HG02970 (cell line): ENCODE results near the gene ZNF562.

Experiments
- ATAC-seq: cut with Tn5 transposase; IDR thresholded peaks from one replicate; pipeline ENCODE4 v1.9.1; 2021; ENCODE audit warnings: mild to moderate bottlenecking, moderate library complexity, moderate number of reproducible peaks; ENCODE audit not compliant: unreplicated experiment, low FRiP score

ZNF562 gene

DNA sequence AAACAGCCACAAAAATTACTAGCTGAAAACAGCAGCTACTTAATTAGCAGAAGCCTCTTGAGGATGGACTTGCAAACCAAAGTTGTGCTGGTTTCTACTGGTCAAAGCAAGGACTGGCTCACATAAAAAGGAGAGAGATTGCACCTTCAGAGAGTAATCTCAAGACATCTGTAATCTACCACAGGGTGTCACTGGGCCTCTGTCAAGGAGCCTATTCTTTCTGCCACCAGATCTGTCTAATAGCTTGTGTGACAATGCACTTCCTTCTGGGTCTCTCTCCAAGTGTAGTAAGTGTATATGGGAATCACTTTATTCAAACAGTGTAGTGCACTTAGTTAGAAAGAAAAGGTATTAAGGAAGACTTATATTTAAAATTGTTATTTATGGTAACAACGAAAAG is 29.4 kb downstream of the ZNF562 start:
- no peak for ATAC-seq

DNA sequence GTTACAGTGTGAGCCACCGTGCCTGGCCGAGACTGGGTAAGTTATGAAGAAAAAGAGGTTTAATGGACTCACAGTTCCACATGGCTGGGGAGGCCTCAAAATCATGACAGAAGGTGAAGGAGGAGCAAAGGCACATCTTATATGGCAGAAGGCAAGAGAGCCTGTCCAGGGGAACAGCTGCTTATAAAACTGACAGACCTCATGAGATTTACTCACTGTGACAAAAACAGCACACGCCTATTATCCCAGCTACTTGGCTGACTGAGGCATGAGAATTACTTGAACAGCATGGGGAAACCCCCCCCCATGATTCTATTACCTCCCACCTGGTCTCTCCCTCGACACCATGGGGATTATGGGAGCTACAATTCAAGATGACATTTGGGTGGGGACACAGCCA is 30.4 kb downstream of the ZNF562 start:
- no peak for ATAC-seq

DNA sequence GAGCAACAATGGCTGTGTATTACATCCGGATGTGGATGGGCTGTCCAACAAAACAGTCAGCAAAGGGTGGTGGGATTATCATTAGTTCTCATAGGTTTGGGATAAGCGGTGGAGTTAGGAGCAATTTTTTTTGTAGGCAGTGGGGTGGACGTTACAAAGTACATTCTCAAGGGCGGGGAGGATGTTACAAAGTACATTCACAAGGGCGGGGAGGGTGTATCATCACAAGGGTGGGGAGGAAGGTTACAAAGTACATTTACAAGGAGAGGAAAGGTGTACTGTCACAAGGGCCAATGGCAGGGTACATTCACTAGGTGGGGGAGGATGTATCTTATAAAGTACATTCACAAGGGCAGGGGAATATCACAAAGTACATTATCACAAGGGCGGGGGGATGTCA is 33.1 kb downstream of the ZNF562 start:
- ATAC-seq, result no peak

DNA sequence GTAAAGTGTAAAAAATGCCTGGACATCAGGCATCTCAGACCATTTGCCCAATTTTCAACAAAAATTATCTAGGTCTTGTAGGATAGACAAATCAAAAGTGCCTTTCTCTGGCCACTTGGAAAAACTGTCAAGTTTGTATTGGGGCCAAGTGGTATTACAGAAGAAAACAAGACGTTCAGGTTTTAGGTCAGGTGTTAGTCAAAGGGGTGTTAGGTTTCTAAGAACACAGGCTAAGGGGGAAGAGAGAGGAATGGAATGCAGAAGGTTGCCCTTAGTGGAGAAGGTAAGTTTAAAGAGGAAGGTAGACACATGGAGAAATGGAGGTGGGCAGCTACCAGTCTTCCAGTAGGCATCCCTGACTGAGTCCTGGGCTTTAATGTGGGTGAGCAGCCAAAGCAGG is 33.9 kb downstream of the ZNF562 start:
- no peak for ATAC-seq

DNA sequence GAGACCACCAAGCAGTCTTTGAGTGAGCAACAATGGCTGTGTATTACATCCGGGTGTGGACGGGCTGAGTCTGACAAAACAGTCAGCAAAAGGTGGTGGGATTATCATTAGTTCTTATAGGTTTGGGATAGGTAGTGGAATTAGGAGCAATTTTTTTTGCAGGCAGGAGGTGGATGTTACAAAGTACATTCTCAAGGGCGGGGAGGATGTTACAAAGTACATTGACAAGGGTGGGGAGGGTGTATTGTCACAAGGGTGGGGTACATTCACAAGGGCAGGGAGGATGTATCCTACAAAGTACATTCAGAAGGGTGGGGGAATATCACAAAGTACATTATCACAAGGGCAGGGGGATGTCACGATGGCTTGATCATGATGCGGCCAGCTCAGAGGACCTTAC is 38.9 kb downstream of the ZNF562 start:
- no peak for ATAC-seq

DNA sequence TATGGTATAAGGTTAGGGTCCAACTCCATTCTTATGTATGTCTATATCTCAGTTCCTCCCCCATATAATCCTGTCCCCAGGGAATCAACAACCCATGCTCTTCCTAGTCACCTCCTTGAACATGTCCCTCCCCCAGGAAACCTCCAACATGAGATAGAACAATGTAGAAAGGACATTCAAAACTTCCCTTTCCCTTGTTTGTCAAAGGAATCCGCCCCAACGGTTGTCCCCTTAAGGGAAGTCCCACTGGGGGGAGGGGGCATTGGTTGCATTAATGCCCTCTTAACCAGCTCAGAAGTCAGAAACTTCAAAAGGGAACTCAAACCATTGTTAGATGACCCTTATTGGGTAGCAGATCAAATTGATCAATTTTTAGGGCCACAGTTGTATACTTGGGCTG is 47.0 kb downstream of the ZNF562 start:
- ATAC-seq, result no peak

DNA sequence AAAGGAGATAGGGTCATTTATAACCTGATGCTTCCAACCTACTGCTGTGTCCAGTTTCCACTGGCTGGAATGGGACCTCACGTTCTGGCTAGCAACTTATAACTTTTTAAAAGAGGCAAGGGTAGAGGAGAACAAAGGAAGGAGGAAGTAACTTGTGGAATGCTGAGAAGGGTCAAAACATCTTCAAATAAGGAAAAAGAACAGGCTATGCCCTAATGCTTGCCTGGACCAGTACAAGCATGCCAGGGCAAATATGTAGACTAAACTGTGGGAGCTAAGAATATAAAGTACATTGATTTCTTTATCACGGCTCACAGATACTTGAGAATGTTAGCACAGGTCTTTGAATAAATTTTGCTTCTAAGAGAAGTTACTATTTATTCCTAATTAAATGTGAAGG is 52.4 kb downstream of the ZNF562 start:
- no peak for ATAC-seq

DNA sequence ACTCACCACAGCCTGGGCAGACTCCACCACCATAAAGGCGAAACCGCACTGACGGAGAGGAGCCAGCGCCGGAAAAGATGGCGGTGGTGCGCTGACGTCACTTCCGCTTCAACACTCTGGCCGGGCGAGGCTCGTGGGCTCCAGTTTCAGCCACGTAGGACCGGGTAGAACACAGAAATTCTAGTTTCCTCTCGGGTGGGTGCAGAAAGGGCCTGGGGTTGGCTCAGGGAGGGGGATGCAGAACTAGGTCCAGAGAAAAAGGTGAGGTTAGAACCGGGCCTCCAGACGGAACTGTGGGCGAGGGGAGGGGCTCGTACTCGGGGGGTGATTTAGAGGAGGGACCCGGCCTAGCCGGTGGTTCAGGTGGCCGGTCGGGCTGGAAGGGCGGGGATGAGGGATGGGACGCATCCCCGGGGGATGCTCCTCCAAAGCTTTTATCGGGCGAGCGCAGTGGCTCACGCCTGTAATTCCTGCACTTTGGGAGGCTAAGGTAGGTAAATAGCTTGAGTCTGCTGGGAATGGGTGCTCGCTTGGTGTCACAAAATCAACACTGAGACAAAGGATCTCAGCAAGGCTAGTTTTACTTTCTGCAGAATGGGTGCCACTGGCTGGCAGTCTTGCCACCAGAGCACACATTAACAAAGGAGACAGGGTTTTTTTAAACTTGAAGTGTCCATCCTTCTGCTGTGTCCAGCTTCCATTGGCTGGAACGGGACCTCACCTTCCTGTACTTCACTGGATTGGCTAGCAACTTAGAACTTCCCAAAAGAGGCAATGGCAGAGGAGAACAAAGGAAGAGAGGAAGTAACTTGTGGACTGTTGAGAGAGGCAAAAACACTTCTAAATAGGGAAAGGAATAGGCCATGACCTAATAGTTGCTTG is 53.5 kb downstream of the ZNF562 start, which contains the start of gene ZNF561:
ZNF561 (minus strand) TSS at position 77 of the 882 bp plus-strand sequence. CDS start 1,776 bp downstream, outside the sequence.
- ATAC-seq, result peak; percentile 68

DNA sequence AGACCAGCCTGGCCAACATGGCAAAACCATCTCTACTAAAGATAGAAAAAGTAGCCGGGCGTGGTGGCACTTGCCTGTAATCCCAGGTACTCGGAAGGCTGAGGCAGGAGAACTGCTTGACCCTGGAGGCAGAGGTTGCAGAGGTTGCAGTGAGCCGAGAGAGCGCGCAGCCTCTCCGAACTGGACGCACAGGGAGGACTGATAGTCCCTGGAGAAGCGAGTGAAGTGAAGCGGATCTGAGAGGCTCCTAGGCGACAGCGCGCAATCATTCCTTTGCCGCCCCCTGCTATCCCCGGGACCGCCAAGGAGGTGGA is 54.1 kb downstream of the ZNF562 start:
- no peak for ATAC-seq

DNA sequence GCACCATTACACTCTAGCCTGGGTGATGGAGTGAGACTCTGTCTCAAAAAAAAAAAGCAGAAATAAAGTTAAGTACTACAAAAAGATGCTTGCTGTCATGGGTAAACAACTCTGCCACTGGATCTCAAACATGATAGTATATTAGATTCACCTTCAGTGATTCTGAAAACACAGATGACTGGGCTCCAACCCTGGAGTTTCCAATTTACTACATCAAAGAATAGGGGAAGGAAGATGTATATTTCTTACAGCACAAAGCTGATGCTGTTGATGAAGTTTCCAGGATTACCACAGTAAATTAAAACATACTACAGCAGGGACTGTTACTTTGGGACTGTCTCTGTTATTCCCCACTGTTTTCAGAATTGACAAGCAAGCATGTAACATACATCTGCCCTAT is 59.1 kb downstream of the ZNF562 start:
- ATAC-seq, result no peak

DNA sequence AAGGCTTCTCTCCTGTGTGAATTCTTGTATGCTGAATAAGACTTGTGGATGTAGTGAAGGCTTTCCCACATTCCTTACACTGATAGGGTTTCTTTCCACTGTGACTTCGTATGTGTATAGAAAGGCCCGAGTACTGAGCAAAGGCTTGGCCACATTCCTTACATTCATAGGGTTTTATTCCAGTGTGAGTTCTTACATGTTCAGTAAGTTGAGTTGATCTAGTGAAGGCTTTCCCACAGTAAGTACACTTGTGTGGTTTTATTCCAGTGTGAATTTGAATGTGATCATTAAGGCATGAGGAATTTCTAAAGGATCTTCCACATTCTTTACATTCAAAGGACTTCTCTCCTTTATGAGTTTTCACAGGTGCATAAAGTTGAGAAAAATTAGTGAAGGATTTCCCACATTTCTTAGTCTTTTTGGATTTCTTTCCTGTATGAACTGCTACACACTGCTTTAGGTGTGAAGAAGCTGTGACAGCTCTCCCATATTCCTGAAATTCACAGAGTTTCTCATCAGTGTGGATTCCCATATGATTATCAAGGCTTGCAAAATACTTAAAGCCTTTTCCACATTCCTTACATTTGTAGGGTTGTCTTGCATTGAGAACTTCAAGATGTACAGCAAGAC is 64.3 kb downstream of the ZNF562 start:
- ATAC-seq, result no peak

DNA sequence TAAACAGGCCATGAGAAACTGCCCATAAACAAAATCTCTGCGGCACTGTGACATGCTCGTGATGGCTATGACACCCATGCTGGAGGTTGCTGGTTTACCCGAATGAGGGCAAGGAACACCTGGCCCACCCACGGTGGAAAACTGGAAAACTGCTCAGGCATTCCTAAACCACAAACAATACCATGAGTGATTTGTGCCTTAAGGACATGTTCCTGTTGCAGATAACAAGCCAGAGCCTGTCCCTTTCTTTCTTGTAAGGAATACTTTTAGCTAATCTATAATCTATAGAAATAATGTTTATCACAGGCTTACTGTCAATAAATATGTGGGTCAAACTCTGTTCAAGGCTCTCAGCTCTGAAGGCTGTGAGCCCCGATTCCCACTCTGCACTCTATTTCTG is 66.0 kb downstream of the ZNF562 start:
- no peak for ATAC-seq

DNA sequence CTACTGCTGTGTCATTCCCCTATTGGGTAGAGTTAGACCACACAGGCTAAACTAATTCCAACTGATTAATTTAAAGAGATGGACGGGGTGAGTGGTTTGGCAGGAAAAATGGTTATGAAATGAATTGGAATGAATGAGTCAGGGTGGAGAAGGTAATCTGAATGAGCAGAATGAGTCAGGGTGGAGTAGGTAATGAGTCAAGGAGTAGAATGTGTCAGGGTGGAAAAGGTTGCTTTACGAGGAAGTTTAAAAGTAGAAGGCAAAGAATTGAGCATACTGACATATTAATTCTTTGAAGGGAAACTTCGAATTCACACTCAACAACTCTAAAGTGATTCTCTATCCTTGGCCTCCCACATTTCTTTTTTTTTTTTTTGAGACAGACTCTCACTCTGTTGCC is 77.9 kb downstream of the ZNF562 start:
- no peak for ATAC-seq
